Liver (tissue), 9 donors: ENCODE data around the gene SHANK2. TPM values are rescaled to one million over a fixed set of nuclear protein-coding genes. Genes with fewer than 3 reads are reported as not detected.

ENCODE experiments used
- DNase-seq: peaks from one replicate; pipeline ENCODE4 v3.0.0-alpha.2; 2017; ENCODE audit warnings: low spot score
- H3K27ac ChIP-seq, 2 donors: one replicate each; pipeline ENCODE4 v1.7.0; 2013; ENCODE audit warnings: inconsistent platforms in 2 of 2, low read length in 2 of 2, control low read depth in 1 of 2, low read depth in 1 of 2, mild to moderate bottlenecking in 1 of 2
- H3K27me3 ChIP-seq, 4 donors: one replicate each; pipeline versions ENCODE4 v1.6.1 to v1.7.0; 2013; ENCODE audit warnings: low read length in 3 of 4, inconsistent platforms in 1 of 4, mild to moderate bottlenecking in 1 of 4, moderate library complexity in 1 of 4; ENCODE audit not compliant: control insufficient read depth in 4 of 4, insufficient read depth in 4 of 4
- H3K36me3 ChIP-seq, 4 donors: one replicate each; pipeline versions ENCODE4 v1.6.1 to v1.7.0; 2013; ENCODE audit warnings: low read length in 3 of 4, mild to moderate bottlenecking in 3 of 4, low read depth in 1 of 4, moderate library complexity in 1 of 4; ENCODE audit not compliant: control insufficient read depth in 4 of 4, insufficient read depth in 3 of 4
- H3K4me1 ChIP-seq, 4 donors: one replicate each; pipeline versions ENCODE4 v1.6.1 to v1.7.0; 2013; ENCODE audit warnings: low read length in 3 of 4, mild to moderate bottlenecking in 3 of 4, moderate library complexity in 1 of 4; ENCODE audit not compliant: control insufficient read depth in 4 of 4, insufficient read depth in 4 of 4
- H3K4me3 ChIP-seq, 3 donors: one replicate each; pipeline versions ENCODE4 v1.6.1 to v1.7.0; 2013; ENCODE audit warnings: low read length in 3 of 3, control low read depth in 1 of 3, low read depth in 1 of 3, mild to moderate bottlenecking in 1 of 3
- H3K9ac ChIP-seq, 2 donors: one replicate each; pipeline ENCODE4 v1.7.0; 2013; ENCODE audit warnings: low read length in 2 of 2, mild to moderate bottlenecking in 2 of 2, moderate library complexity in 2 of 2, control low read depth in 1 of 2, low read depth in 1 of 2
- H3K9me3 ChIP-seq, 4 donors: one replicate each; pipeline versions ENCODE4 v1.6.1 to v1.7.0; 2013; ENCODE audit warnings: low read length in 3 of 4; ENCODE audit not compliant: control insufficient read depth in 4 of 4
- ATF3 ChIP-seq: IDR thresholded peaks from 2 replicates; pipeline ENCODE4 v1.6.1; 2016; ENCODE audit warnings: antibody characterized with exemption
- EGR1 ChIP-seq, 2 donors: IDR thresholded peaks; 2 replicates each; pipeline ENCODE4 v1.6.1; 2016 to 2018; ENCODE audit warnings: antibody characterized with exemption in 2 of 2, low read depth in 2 of 2
- GABPA ChIP-seq, 2 donors: IDR thresholded peaks in 1 of 2; conservative IDR thresholded peaks in 1 of 2; 2 replicates each; pipeline ENCODE4 v1.6.1; 2016; ENCODE audit warnings: antibody characterized with exemption in 2 of 2, mild to moderate bottlenecking in 1 of 2, moderate library complexity in 1 of 2
- HNF4A ChIP-seq, 2 donors: conservative IDR thresholded peaks; 2 replicates each; pipeline ENCODE4 v1.6.1; 2016; ENCODE audit warnings: antibody characterized with exemption in 2 of 2, mild to moderate bottlenecking in 2 of 2
- HNF4G ChIP-seq: IDR thresholded peaks from 2 replicates; pipeline ENCODE4 v1.6.1; 2016; ENCODE audit warnings: antibody characterized with exemption
- JUND ChIP-seq, 2 donors: IDR thresholded peaks; 2 replicates each; pipeline ENCODE4 v1.6.1; 2016; ENCODE audit warnings: antibody characterized with exemption in 2 of 2
- RAD21 ChIP-seq, 2 donors: IDR thresholded peaks; 2 replicates each; pipeline ENCODE4 v1.6.1; 2016; ENCODE audit warnings: antibody characterized with exemption in 2 of 2, mild to moderate bottlenecking in 2 of 2
- REST ChIP-seq: IDR thresholded peaks from 2 replicates; pipeline ENCODE4 v1.6.1; 2016; ENCODE audit warnings: antibody characterized with exemption, mild to moderate bottlenecking
- RXRA ChIP-seq, 2 donors: IDR thresholded peaks; 2 replicates each; pipeline ENCODE4 v1.6.1; 2017 to 2018; ENCODE audit warnings: antibody characterized with exemption in 2 of 2, mild to moderate bottlenecking in 1 of 2
- SP1 ChIP-seq: IDR thresholded peaks from 2 replicates; pipeline ENCODE4 v1.6.1; 2018; ENCODE audit warnings: antibody characterized with exemption, mild to moderate bottlenecking
- TAF1 ChIP-seq: conservative IDR thresholded peaks from 2 replicates; pipeline ENCODE4 v1.6.1; 2016; ENCODE audit warnings: antibody characterized with exemption, mild to moderate bottlenecking
- YY1 ChIP-seq: IDR thresholded peaks from 2 replicates; pipeline ENCODE4 v1.6.1; 2016; ENCODE audit warnings: antibody characterized with exemption, mild to moderate bottlenecking
- WGBS: extraction: QIAGEN DNeasy Blood & Tissue Kit; methylation state at CpG from one replicate; pipeline ENCODE4 v1.1.7; 2013; 5-methylcytosine and 5-hydroxymethylcytosine counted together
- polyA plus RNA-seq, 2 donors: library from polyadenylated mRNA; stranded (reverse) in 1 of 2; unstranded in 1 of 2; fragments of 200-250 nt in 1 of 2; fragments of >200 nt in 1 of 2; fragmentation: Nextera tagmentation in 1 of 2; extraction: Ambion mirVana in 1 of 2; gene quantifications; one replicate each; pipeline versions ENCODE4 v1.2.1 to v1.2.3, GENCODE V29; 2013 to 2015
- total RNA-seq, 2 donors: library from RNA; depleted of rRNA; stranded (reverse); fragments of >200 nt; gene quantifications; one replicate each; pipeline ENCODE4 v1.2.3, GENCODE V29; 2014
- TF ChIP-seq, protein P1 (sequence below): IDR thresholded peaks from 2 replicates; pipeline ENCODE4 v1.6.1; 2016; ENCODE audit warnings: antibody characterized with exemption
- TF ChIP-seq, protein P2 (sequence below): IDR thresholded peaks from 2 replicates; pipeline ENCODE4 v1.6.1; 2016; ENCODE audit warnings: antibody characterized with exemption
- donor health status: healthy.
- donor health status: healthy.
- donor health status: healthy.
- donor health status: healthy.
- donor health status: healthy.

Gene SHANK2
- total and polyA plus RNA-seq, 4 donors = 5.4 to 36.4 (median 12.4) TPM

GRCh38 chr11:71250523-71251150 is 1.7 kb downstream of the SHANK2 start:
- peak in 1 of 2 donors; percentile 22 for TF ChIP-seq RXRA (IDR thresholded peaks at IDR 0.05)
- no peak for TF ChIP-seq HNF4G
- TF ChIP-seq EGR1 (IDR thresholded peaks at IDR 0.05; ENCODE audit: low read depth in 2 of 2) = no peak
- peak in 1 of 2 donors; percentile 5 for TF ChIP-seq RAD21 (IDR thresholded peaks at IDR 0.05)
- no peak for TF ChIP-seq YY1
- no peak for TF ChIP-seq SP1
- TF ChIP-seq JUND (IDR thresholded peaks at IDR 0.05) = no peak
- no peak for TF ChIP-seq TAF1
- peak; percentile 29 to 51 for TF ChIP-seq HNF4A (conservative IDR thresholded peaks at IDR 0.05)
- TF ChIP-seq GABPA (IDR thresholded peaks at IDR 0.05 in 1 of 2, conservative IDR thresholded peaks at IDR 0.05 in 1 of 2) = no peak

GRCh38 chr11:71249301-71249700 is 3.1 kb downstream of the SHANK2 start:
- Histone ChIP-seq H3K4me3 (no peak overlapping the region), H3K9me3 (no peaks in the 10 kb centered on the region), H3K36me3 (peaks cover 0 to 2% (median 0%) of the 10 kb centered on the region in 4 donors), H3K9ac (no peak overlapping the region), H3K27me3 (no peaks in the 10 kb centered on the region), H3K4me1 (peaks cover 9 to 44% (median 34%) of the 10 kb centered on the region in 4 donors), H3K27ac (no peak overlapping the region)
- DNase-seq = no peak
- no peak for TF ChIP-seq SP1
- WGBS = 83% methylated on average over 6 of the region's 6 CpGs

More at GRCh38 chr11:71250523-71251150, 1.7 kb downstream of the SHANK2 start:
- peaks cover 9 to 44% (median 34%) of the 10 kb centered on the region in 4 donors for H3K4me1 ChIP-seq
- no peak for DNase-seq
- peak overlapping the region in 1 of 2 donors; percentile 58 for H3K27ac ChIP-seq
- H3K9ac ChIP-seq = peak overlapping the region in 1 of 2 donors; percentile 23
- peak overlapping the region; percentile 59 to 89 (median 76) for H3K4me3 ChIP-seq
- H3K36me3 ChIP-seq = peaks cover 0 to 2% (median 0%) of the 10 kb centered on the region in 4 donors
- H3K9me3 ChIP-seq = no peaks in the 10 kb centered on the region
- no peaks in the 10 kb centered on the region for H3K27me3 ChIP-seq
- 20% methylated on average over 27 of the region's 27 CpGs for WGBS

DNA sequence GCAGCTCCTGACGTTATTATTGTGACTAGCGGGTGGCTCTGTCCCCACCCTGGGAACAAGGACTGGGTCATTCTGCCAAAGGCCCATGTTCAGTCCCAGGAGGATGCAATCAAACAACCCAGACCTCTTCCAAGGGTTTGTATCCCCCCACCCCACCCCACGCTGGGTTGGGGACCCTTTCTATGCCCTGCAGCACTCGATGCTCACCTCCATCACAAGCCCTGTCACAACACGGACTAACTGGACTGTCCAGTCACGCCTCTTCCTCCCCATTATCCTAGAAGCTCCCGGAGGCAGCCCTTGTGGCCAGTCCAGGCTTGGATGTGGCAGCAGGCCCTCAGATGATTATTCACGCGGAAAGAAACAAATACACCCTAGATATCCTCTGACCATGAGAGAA is 3.7 kb downstream of the SHANK2 start:
- no peak for DNase-seq
- WGBS = 90% methylated on average over 9 of the region's 9 CpGs
- peaks cover 0 to 2% (median 0%) of the 10 kb centered on the region in 4 donors for H3K36me3 ChIP-seq
- no peak overlapping the region for H3K4me3 ChIP-seq
- no peaks in the 10 kb centered on the region for H3K9me3 ChIP-seq
- no peak overlapping the region for H3K27ac ChIP-seq
- no peak overlapping the region for H3K9ac ChIP-seq
- H3K4me1 ChIP-seq = peaks cover 6 to 37% (median 29%) of the 10 kb centered on the region in 4 donors
- no peaks in the 10 kb centered on the region for H3K27me3 ChIP-seq
- no peak for TF ChIP-seq ATF3
- no peak for TF ChIP-seq EGR1 (IDR thresholded peaks at IDR 0.05; ENCODE audit: low read depth in 2 of 2)
- TF ChIP-seq, protein P1, sequence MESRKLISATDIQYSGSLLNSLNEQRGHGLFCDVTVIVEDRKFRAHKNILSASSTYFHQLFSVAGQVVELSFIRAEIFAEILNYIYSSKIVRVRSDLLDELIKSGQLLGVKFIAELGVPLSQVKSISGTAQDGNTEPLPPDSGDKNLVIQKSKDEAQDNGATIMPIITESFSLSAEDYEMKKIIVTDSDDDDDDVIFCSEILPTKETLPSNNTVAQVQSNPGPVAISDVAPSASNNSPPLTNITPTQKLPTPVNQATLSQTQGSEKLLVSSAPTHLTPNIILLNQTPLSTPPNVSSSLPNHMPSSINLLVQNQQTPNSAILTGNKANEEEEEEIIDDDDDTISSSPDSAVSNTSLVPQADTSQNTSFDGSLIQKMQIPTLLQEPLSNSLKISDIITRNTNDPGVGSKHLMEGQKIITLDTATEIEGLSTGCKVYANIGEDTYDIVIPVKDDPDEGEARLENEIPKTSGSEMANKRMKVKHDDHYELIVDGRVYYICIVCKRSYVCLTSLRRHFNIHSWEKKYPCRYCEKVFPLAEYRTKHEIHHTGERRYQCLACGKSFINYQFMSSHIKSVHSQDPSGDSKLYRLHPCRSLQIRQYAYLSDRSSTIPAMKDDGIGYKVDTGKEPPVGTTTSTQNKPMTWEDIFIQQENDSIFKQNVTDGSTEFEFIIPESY = no peak
- TF ChIP-seq GABPA (IDR thresholded peaks at IDR 0.05 in 1 of 2, conservative IDR thresholded peaks at IDR 0.05 in 1 of 2) = no peak
- no peak for TF ChIP-seq REST
- TF ChIP-seq JUND (IDR thresholded peaks at IDR 0.05) = no peak
- TF ChIP-seq, protein P2, sequence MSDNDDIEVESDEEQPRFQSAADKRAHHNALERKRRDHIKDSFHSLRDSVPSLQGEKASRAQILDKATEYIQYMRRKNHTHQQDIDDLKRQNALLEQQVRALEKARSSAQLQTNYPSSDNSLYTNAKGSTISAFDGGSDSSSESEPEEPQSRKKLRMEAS = no peak
